Body of pancreas (tissue), 4 donors: ENCODE results near the gene SREBF1. TPM values are rescaled to one million over a fixed set of nuclear protein-coding genes. Genes with fewer than 3 reads are reported as not detected.

Experiments
- ATAC-seq: fragments of 150-250 bp; one replicate; pipeline ENCODE4 v1.9.1; 2016
- DNase-seq, 4 donors: peaks; one replicate each; pipeline ENCODE4 v3.0.0-alpha.2; 2019
- H3K27ac ChIP-seq, 4 donors: fragments of 200-600 bp; sonication (generic); 1 replicate in 3 of 4; 2 replicates in 1 of 4; pipeline versions ENCODE4 v1.5.1 to v1.6.1; 2016 to 2019; ENCODE audit warnings: mild to moderate bottlenecking in 1 of 4, mixed read lengths in 1 of 4, moderate library complexity in 1 of 4
- H3K27me3 ChIP-seq, 2 donors: fragments of 200-600 bp; sonication (generic); one replicate each; pipeline ENCODE4 v1.6.0; 2016; ENCODE audit warnings: mild to moderate bottlenecking in 1 of 2
- H3K36me3 ChIP-seq, 2 donors: fragments of 200-600 bp; sonication (generic); replicated peaks in 1 of 2; 2 replicates each; pipeline ENCODE4 v1.5.1; 2016; ENCODE audit warnings: low read depth in 2 of 2; ENCODE audit not compliant: insufficient read depth in 1 of 2
- H3K4me1 ChIP-seq: fragments of 200-600 bp; sonication (generic); one replicate; pipeline ENCODE4 v1.6.0; 2016
- H3K4me3 ChIP-seq, 2 donors: fragments of 200-600 bp; sonication (generic); 1 replicate in 1 of 2; 2 replicates in 1 of 2; pipeline ENCODE4 v1.5.1; 2016 to 2019
- H3K9me3 ChIP-seq, 3 donors: fragments of 200-600 bp; sonication (generic); 1 replicate in 2 of 3; 2 replicates in 1 of 3; pipeline ENCODE4 v1.5.1; 2016
- CTCF ChIP-seq, 7 experiments: fragments of 450-650 bp in 4 of 7; fragments of 200-600 bp in 3 of 7; sonication (generic) in 3 of 7; IDR thresholded peaks; one replicate each; pipeline ENCODE4 v1.5.1; 2016 to 2019; ENCODE audit warnings: antibody characterized with exemption in 7 of 7
- POLR2A ChIP-seq, 3 donors: fragments of 450-650 bp; IDR thresholded peaks; one replicate each; pipeline ENCODE4 v1.6.1; 2016; ENCODE audit warnings: antibody characterized with exemption in 3 of 3, mild to moderate bottlenecking in 2 of 3
- WGBS, 2 donors: methylation state at CpG; one replicate each; pipeline ENCODE4 v1.1.5; 2017; 5-methylcytosine and 5-hydroxymethylcytosine counted together
- intact Hi-C: fragments of 100-400 bp; cut with DNase I; formaldehyde crosslinking; loops from one replicate; pipeline ENCODE4 v1.15.1; 2023
- total RNA-seq, 2 donors: library from RNA; depleted of rRNA; stranded (reverse); fragments of >200 nt; gene quantifications; one replicate each; pipeline ENCODE4 v1.1.0, GENCODE V29; 2016

The SREBF1 gene
- total RNA-seq, 2 donors from 2014 or later: 22.3 to 88.0 TPM

DNA sequence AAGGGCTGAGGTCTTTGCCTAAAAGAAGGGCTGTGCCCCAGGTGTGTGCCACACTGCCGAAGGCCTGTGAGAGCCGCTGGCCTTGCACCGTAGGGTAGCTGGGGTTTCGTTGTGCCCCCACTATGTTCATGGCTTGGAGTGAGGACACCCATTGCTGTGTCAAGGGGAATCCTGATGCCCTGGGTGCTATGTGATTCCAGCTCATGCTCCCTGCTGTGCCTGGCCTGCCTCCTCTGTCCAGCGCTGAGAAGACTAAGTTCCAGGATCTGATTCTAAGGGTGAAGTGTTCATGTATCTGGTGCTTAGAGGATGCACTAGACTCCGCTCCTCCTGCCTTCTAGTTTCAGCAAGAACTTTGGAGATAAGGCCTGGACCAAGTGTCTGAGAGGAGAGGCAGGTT lies 47.4 kb downstream of the SREBF1 start:
- WGBS, 2 donors: 97% methylated on average over 6 of the region's 6 CpGs
- Histone ChIP-seq H3K4me3 (no peak overlapping the region), H3K27me3 (no peaks in the 10 kb centered on the region), H3K9me3 (no peaks in the 10 kb centered on the region), H3K36me3 (no peaks in the 10 kb centered on the region), H3K27ac (no peak overlapping the region), H3K4me1 (peaks cover 53% of the 10 kb centered on the region)
- no peak for DNase-seq
- ATAC-seq: no peak
- intact Hi-C loops: no loop called here
- TF ChIP-seq POLR2A (IDR thresholded peaks at IDR 0.05) (no peak), CTCF (IDR thresholded peaks at IDR 0.05) (no peak)

DNA sequence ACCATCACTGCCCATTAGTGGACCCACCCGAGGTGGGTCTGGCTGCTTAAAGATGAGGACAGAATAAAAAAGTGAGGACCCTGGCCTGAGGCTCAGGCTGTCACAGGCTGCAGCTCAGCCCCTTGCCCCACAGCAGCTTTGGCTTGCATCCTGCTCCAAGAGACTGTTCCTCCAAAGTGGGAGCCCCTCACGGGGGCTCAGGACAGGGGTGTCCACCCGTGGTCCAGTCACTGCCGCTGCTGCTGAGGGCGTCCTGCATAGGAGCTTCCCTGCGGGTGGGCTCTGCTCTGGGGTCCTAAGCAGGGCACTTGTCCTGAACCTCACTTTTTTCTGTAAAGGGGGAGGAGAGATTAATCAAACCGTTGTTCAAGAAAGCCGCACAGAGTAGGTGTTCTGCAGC lies 47.8 kb downstream of the SREBF1 start:
- TF ChIP-seq POLR2A (IDR thresholded peaks at IDR 0.05) (no peak), CTCF (IDR thresholded peaks at IDR 0.05) (no peak)
- 80 to 88% methylated on average over 5 to 8 of the region's 8 CpGs for WGBS, 2 donors

GRCh38 chr17:17787568-17787967 lies 49.2 kb downstream of the SREBF1 start:
- intact Hi-C loops: no loop called here
- DNase-seq (no peak), ATAC-seq (no peak)
- 60 to 98% methylated on average over 2 to 7 of the region's 7 CpGs for WGBS, 2 donors
- TF ChIP-seq POLR2A (IDR thresholded peaks at IDR 0.05): no peak
- no peak for TF ChIP-seq CTCF (IDR thresholded peaks at IDR 0.05)
- Histone ChIP-seq H3K4me1 (peaks cover 64% of the 10 kb centered on the region), H3K9me3 (no peaks in the 10 kb centered on the region), H3K36me3 (no peaks in the 10 kb centered on the region), H3K4me3 (no peak overlapping the region), H3K27ac (peak overlapping the region in 2 of 4 donors; percentile 79 to 83), H3K27me3 (no peaks in the 10 kb centered on the region)

More for the DNA sequence above, 47.8 kb downstream of the SREBF1 start:
- Histone ChIP-seq H3K9me3 (no peaks in the 10 kb centered on the region), H3K4me1 (peaks cover 57% of the 10 kb centered on the region), H3K36me3 (no peaks in the 10 kb centered on the region), H3K27ac (no peak overlapping the region), H3K27me3 (no peaks in the 10 kb centered on the region), H3K4me3 (no peak overlapping the region)
- DNase-seq: no peak
- ATAC-seq: no peak
- intact Hi-C loops: no loop called here

GRCh38 chr17:17786998-17787397 lies 49.8 kb downstream of the SREBF1 start:
- DNase-seq (no peak), ATAC-seq (no peak)
- H3K36me3 ChIP-seq: no peaks in the 10 kb centered on the region
- H3K9me3 ChIP-seq: no peaks in the 10 kb centered on the region
- peak overlapping the region; percentile 67 to 84 (median 81) for H3K27ac ChIP-seq
- 85 to 100% methylated on average over 1 to 2 of the region's 2 CpGs for WGBS, 2 donors
- TF ChIP-seq POLR2A (IDR thresholded peaks at IDR 0.05) (no peak), CTCF (IDR thresholded peaks at IDR 0.05) (no peak)
- H3K27me3 ChIP-seq: no peaks in the 10 kb centered on the region
- intact Hi-C loops: no loop called here
- peaks cover 62% of the 10 kb centered on the region for H3K4me1 ChIP-seq
- no peak overlapping the region for H3K4me3 ChIP-seq

GRCh38 chr17:17785407-17785806 lies 51.4 kb downstream of the SREBF1 start:
- DNase-seq (peak; percentile 43 to 64 (median 54)), ATAC-seq (no peak)
- peak overlapping the region; percentile 62 to 84 (median 81) for H3K27ac ChIP-seq
- TF ChIP-seq CTCF (IDR thresholded peaks at IDR 0.05): no peak
- TF ChIP-seq POLR2A (IDR thresholded peaks at IDR 0.05): no peak
- WGBS, 2 donors: 28 to 39% methylated on average over 8 to 11 of the region's 11 CpGs
- no peak overlapping the region for H3K4me3 ChIP-seq
- intact Hi-C loops: no loop called here
- H3K4me1 ChIP-seq: peaks cover 69% of the 10 kb centered on the region
- no peaks in the 10 kb centered on the region for H3K9me3 ChIP-seq
- no peaks in the 10 kb centered on the region for H3K36me3 ChIP-seq
- H3K27me3 ChIP-seq: no peaks in the 10 kb centered on the region
